GM10847 (cell line): ENCODE data around the gene CRIP2.

Source experiments
- POLR2A ChIP-seq: IDR thresholded peaks from 2 replicates; pipeline ENCODE4 v1.6.1; 2011; ENCODE audit not compliant: insufficient read length; ENCODE audit errors: extremely low read depth

CRIP2 gene

GRCh38 chr14:105474483-105475268, at the start of gene CRIP2:
CRIP2 (plus strand) TSS chr14:105474821; CDS start chr14:105474863, 42 bp downstream.
- no peak for TF ChIP-seq POLR2A

DNA sequence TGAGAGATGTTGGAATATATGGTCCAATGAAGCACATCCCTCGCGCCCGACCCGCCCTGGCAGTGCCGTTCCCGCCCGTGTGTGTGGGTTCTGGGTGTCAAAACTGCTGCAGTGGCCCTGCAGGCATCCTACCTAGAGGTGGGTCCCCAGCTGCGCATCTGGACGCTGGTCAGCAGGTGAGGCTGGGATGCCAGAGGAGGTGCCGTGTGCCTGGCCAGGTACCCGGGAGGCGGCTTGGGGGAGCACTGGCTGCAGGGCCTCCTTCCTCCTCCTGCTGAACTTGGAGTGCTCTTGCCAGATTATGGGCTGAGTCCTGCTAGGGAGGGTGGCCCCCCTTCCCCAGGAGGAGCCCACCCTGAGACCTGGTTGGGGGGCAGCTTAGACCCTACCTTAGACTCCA, 49.8 kb upstream of the CRIP2 start:
- TF ChIP-seq POLR2A: no peak

- TF ChIP-seq POLR2A: no peak
Observed at GRCh38 chr14:105425823-105426247, 48.8 kb upstream of the CRIP2 start.

DNA sequence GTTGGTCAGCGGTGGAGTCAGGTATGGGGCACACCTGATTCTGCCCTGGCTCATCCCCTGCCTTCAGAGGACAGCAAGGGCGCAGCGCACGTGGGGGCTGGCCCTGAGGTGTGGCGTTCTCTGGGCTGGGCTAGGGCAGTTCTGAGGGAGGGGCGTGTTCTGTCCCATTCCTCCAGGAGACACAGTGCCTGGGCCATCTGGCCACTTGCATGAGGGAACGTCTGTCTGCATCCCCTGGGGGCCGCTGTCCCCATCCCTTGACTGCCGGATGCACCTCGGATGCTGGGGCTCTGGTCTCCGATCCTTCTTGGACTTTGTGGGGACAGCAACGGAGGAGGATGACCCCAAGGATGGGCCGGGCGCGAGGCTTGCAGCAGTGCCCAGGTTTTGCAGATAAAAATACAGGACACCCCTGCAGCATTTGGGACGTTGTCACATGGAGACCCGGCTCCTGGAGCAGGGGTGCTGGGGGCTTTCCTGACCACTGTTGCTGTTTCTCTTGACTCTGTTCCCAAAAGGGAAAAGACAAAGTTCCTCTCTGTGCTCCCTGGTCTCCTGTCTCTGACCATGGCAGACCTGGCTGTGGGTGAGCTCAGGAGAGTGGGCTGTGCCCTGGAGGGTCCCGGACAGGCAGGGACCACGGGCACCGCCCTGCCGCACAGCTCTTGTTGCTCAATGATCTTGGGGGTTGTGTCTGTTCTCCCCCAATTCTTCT, 48.0 kb upstream of the CRIP2 start:
- TF ChIP-seq POLR2A: no peak

DNA sequence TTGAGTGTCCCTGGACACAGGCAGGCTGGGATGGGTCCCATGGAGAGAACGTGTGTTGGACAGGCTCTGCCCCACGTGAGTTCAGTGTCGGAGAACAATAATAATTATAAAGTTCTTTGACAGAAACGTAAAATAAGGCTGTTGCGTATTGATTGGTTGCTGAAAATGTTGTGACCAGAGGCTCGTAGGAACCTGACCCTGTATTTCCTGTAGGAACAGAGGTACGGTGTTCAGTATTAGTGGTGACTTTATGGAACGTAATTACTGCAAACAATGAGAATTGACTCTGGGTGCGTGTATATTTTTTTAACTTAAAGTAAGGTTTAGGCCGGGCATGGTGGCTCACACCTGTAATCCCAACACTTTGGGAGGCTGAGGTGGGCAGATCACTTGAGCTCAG, 47.2 kb upstream of the CRIP2 start:
- TF ChIP-seq POLR2A: no peak

- no peak for TF ChIP-seq POLR2A
Observed at GRCh38 chr14:105427936-105428485, 46.6 kb upstream of the CRIP2 start.

DNA sequence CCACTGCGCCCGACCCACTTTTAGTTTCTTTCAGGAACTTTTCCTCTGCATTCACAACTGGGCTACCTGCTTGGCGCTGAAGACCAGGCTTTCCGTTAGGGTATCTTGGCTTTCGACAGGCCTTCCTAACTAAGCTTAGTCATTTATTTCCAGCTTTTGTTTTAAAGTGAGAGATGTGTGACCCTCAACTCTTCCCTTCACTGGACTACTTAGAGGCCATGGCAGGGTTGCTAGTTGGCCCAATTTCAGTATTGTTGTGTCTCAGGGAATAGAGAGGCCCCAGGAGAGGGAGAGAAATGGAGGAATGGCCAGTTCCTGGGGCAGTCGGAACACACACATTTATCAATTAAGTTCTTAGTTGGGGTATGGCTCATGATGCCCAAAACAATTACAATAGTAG, 44.6 kb upstream of the CRIP2 start:
- no peak for TF ChIP-seq POLR2A

DNA sequence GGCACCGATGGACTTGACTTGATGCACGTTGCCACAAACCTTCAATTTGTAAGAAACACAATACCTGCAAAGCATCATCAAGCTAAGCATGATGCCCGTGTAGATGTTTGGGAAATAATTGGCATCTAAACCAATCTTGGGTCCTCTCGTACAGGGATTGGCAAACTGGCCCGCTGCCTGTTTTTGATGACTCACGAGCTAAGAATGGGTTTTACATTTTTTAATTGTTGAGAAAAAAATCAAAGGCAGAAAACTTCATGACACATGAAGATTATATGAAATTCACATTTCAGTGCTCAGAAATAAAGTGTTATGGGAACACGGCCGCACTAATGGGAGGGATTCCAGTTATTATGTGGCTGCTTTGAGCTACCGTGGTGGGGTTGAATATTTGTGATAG, 44.1 kb upstream of the CRIP2 start:
- no peak for TF ChIP-seq POLR2A

GRCh38 chr14:105431256-105431655, 43.4 kb upstream of the CRIP2 start:
- no peak for TF ChIP-seq POLR2A

GRCh38 chr14:105432657-105433056, 42.0 kb upstream of the CRIP2 start:
- no peak for TF ChIP-seq POLR2A

DNA sequence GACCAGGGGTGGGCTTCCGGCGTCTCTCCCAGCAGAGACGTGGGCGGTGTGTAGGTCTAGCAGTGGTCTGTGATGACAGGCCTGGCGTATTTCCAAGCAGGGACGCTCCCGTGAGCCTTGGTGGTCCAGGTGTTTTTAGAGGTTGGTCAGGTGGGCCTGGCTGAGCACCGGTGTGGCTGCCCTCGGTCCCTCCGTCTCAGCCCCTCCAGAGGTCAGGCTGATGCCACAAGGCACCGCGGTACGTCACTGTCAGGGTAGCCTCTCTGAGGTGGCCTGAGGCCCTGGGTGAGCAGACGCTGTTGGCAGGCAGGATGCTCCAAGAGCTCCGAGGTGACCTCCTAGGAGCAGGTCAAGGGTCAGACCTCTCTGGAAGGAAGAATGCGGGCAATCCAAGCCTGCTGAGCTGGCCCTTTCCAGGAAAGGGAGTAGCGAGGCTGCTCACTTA, 41.4 kb upstream of the CRIP2 start:
- no peak for TF ChIP-seq POLR2A

DNA sequence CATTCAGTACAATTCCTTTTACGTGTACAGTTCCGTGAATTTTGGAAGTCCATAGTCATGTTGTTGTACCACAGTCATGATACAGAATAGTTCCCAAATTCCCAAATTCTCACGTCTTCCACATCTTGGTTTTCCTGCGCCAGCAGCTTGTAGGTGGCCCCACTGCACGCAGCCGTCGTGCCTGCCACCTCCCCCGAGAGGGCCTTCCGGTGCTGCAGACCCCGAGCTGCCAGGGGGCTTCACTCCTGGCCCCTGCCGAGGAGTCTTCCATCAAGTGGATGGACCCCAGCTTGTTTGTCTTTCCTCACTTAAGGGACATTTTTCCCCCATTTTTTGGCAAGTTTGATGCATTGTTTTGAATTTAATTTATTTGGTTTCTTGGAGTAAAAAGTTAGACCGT, 38.2 kb upstream of the CRIP2 start:
- no peak for TF ChIP-seq POLR2A

- TF ChIP-seq POLR2A: no peak
Observed at GRCh38 chr14:105436891-105437722, 37.5 kb upstream of the CRIP2 start.

DNA sequence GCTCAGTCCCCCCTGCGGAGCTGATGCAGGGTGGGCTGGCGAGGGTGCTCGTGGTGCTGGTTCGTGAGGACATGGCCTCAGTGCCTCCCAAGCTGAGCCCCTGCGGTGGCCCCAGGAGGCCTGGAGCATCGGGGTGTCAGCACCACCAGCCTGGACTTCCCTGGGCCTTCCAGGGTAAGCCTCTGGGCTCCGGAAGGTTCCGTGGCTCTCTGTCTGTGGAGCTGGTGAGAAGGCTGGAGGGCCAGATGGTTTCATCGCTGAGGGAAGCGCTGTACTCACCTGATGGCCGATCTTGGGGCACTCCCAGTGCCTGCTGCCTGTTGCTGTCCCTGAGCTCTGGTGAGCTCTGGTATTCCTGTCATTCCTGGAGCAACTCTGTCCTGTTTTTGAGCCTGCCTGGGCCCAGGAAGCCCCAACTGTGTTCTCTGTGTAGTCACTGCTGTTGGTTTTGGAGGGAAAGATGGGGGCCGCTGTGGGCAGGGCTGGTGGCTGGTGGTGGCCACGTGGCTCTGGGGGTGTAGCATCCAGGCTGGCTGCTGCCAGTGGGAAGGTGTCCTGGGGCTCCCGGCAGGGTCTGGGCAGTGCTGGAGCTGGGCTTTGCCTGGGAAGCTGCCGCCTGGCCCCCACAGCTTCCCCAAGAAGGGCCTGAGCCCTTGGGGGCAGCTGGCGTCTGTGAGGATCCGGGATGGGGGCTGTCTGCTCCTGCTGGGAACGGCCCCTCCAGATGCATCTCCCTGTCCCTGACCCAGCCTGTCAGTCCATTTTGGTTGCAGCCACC, 36.7 kb upstream of the CRIP2 start:
- TF ChIP-seq POLR2A: no peak
